ENCODE data around the gene FBXW12.

The FBXW12 gene

GRCh38 chr3:48408823-48409281 is 36.8 kb downstream of the FBXW12 start:
- DNase-seq, result no peak

- DNase-seq, result no peak
Measured at GRCh38 chr3:48409291-48410201, 37.5 kb downstream of the FBXW12 start.

GRCh38 chr3:48410205-48411040 is 38.4 kb downstream of the FBXW12 start:
- no peak for DNase-seq

- no peak for DNase-seq
Measured at GRCh38 chr3:48411041-48411588, 39.1 kb downstream of the FBXW12 start.

GRCh38 chr3:48411606-48412374 is 39.8 kb downstream of the FBXW12 start:
- no peak for DNase-seq

- no peak for DNase-seq
Measured at GRCh38 chr3:48412375-48413001, 40.5 kb downstream of the FBXW12 start.

- DNase-seq, result no peak
Measured at GRCh38 chr3:48413086-48413485, 41.1 kb downstream of the FBXW12 start.

GRCh38 chr3:48413611-48414010 is 41.6 kb downstream of the FBXW12 start:
- DNase-seq, result no peak

- DNase-seq, result no peak
Measured at GRCh38 chr3:48414376-48415250, 42.6 kb downstream of the FBXW12 start.

- DNase-seq, result no peak
Measured at GRCh38 chr3:48415251-48415953, 43.4 kb downstream of the FBXW12 start.

- no peak for DNase-seq
Measured at GRCh38 chr3:48416091-48416505, 44.1 kb downstream of the FBXW12 start.

GRCh38 chr3:48416546-48416945 is 44.5 kb downstream of the FBXW12 start:
- DNase-seq, result no peak

- no peak for DNase-seq
Measured at GRCh38 chr3:48417529-48418108, 45.6 kb downstream of the FBXW12 start.

GRCh38 chr3:48418140-48418539 is 46.1 kb downstream of the FBXW12 start:
- DNase-seq, result no peak

GRCh38 chr3:48418651-48419050 is 46.6 kb downstream of the FBXW12 start:
- DNase-seq, result no peak

- DNase-seq, result no peak
Measured at GRCh38 chr3:48419149-48419548, 47.1 kb downstream of the FBXW12 start.

- DNase-seq, result no peak
Measured at GRCh38 chr3:48419597-48419996, 47.6 kb downstream of the FBXW12 start.

GRCh38 chr3:48420561-48420960 is 48.5 kb downstream of the FBXW12 start:
- DNase-seq, result no peak

GRCh38 chr3:48422272-48422671 is 50.3 kb downstream of the FBXW12 start:
- no peak for DNase-seq

GRCh38 chr3:48422681-48423080 is 50.7 kb downstream of the FBXW12 start:
- no peak for DNase-seq

All from inflammatory macrophage (primary cell).